GM19467 (cell line): ENCODE data around the gene TCERG1.

Source experiments
- ATAC-seq: cut with Tn5 transposase; IDR thresholded peaks from one replicate; pipeline ENCODE4 v1.9.1; 2021; ENCODE audit warnings: mild to moderate bottlenecking, moderate library complexity; ENCODE audit not compliant: unreplicated experiment

TCERG1 gene

DNA sequence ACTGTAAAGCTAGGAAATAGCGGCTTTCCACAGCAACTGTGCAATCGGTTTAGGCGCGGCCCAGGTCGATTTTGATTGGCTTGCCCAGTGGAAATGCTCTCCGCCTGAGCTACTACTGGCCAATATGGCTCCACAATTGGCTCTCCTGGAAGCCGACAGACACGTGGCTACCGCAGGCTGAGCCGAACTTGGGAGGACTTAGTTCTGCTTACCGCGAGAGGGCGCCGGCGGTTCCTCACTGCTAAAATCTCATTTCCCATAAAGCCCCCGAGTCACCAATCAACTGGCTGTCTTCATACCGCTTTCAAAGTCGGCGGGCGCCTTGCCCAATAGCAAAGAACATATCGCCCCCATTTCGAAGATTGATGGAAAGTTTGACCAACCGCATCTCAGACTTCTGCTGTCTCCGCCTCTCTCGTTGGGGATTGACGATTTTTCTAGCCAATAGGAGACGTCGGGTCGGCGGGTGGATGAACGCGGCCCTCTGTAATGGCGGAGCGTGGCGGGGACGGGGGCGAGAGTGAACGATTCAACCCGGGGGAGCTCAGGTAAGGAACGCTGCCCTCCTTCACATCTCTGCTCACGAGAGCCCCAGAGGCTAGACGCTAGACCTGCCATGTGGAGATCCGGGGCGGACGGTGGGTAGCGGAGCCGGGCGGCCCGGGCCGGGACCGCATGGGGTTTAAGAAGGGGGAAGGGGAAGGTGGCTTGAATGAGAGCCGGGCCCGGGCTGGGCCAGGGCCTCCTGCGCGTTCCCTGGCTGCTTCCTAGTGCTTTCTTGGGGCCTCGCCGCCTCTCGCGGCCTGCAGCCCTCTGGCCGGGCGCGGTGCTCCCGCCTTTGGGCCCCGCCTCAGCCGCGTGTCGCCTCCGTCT is at the start of gene TCERG1:
Gene TCERG1, plus strand, starts transcription at position 473 of the 873 bp plus-strand sequence. Its CDS starts 17 bp downstream, at position 490.
- ATAC-seq = peak; percentile 96

- ATAC-seq = no peak
These were observed 48.3 kb upstream of the TCERG1 start for GRCh38 chr5:146398826-146399225.

- no peak for ATAC-seq
These were observed 47.7 kb upstream of the TCERG1 start for GRCh38 chr5:146399481-146399880.

DNA sequence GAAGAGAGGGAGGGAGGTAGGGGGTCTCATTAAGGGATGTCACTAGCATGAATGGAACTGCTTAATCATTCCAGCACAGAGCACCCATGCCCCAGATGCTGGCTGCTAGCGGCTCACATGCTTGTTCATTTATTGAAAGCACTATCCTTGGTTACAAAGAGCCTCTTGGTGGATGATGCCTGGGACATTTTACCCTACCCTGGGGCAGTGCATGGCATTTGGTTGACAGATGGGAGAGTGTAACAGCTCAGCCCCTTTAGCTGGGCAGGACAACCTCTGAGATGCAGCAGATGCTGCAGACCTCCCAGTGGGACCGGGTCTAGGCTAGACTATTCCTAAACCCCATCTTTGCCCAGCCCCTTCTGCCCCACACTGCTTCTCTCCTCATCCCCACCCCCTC is 46.9 kb upstream of the TCERG1 start:
- ATAC-seq = no peak

DNA sequence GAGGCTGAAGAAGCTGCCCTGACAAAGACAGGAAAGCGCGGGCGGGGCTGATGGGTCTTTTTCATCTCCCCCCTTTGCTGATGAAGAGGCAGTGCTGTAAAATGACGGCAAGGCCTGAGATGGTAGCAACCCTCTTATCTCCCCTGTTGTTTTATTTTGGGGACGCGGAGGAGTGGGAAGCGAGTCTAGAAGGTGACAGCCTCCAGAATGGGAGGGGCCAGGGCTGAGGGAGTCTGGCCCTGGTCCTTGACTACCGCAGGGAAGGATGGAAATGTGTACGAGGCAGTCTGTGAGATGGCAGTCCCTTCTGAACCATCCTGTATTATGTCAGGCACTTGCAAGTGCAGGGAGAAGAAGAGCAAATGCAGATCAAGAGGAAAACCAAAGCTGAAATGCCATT is 46.1 kb upstream of the TCERG1 start:
- ATAC-seq = no peak

DNA sequence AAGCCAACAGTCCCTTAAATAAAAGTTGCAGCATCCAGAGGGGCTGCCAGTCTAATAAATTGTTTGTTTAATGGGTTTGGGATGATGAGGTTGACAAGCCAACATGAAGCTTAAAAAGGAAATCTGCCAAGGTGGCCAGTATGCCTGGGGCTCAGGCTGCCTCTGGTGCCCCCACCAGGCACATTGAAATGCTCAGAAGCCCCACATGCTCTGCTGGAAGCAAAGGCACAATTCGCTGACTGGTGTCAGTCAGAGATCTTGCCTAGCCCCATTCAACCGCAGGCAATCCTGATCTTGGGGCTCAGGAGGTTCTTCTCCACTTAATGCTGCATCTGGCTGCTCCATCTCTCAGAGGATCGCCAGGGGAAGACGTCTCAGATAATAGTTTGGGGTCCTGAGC is 44.2 kb upstream of the TCERG1 start:
- no peak for ATAC-seq

DNA sequence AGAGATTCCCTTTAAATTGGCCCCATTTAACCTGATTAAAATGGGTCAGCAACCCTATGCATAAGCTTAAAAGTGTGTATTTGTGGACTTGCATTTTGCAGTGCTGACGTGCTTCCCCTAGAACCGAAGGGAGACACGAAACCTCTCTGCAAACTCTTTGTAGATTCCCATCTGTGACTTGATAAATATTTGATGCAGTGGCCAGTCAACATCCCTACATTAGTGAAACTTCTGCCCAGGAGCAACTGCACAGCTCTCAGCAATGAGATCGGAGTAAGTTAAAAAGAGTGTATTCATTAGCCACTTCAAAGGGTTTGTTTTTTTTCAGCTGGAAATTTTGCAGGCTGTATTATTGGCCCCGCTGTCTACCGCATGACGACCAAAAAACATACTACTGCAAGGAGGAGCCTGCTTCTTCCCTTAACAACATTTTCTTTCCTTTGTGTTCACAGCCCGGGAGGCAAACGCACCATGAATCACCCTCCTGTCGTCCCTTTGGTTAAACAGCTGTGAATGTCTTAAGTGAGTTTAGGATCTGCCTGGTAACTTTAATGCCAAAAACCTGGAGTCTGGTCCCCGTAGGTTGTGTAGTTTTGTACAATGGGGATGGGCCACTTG is 38.0 kb upstream of the TCERG1 start:
- no peak for ATAC-seq

GRCh38 chr5:146410272-146410671 is 36.9 kb upstream of the TCERG1 start:
- no peak for ATAC-seq

DNA sequence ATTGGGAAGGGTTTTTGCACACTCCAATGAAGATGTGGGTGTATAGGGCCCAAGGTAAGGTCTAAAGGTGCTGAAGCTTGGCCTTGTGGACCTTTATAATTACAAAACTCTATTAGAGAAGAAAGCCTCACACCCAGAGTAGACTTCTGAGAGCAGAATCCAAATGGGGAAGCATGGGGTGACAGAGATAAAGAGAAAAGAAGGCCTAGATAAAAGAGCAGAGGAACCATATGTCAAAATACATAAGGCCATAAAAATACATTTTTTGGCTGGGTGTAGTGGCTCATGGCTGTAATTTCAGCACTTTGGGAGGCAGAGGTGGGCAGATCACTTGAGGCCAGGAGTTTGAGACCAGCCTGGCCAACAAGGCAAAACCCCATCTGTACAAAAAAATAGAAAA is 27.4 kb upstream of the TCERG1 start:
- no peak for ATAC-seq

GRCh38 chr5:146425023-146425422 is 22.1 kb upstream of the TCERG1 start:
- ATAC-seq = no peak

GRCh38 chr5:146426305-146426704 is 20.8 kb upstream of the TCERG1 start:
- ATAC-seq = no peak

GRCh38 chr5:146426853-146427618 is 20.1 kb upstream of the TCERG1 start:
- ATAC-seq = no peak

GRCh38 chr5:146427619-146427997 is 19.5 kb upstream of the TCERG1 start:
- ATAC-seq = no peak

GRCh38 chr5:146428658-146429057 is 18.5 kb upstream of the TCERG1 start:
- ATAC-seq = no peak

DNA sequence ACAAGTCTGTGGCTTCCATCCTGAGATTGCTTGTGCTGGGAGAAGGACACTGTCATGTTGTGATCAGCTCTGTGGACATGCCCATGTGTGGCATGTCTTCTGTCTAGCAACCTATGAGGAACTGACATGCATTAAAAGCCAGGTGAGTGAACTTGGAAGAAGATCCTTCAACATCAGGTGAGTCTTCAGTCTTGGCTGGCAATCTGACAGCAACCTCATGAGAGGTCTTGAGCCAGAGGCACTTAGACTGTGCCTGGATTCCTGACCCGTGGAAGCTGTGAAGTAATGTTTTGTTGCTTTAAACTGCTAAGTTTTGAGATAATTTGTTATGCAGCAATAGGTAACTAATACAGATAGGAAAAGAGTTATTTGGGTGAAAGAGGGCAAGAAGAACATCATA is 6.8 kb upstream of the TCERG1 start:
- no peak for ATAC-seq

DNA sequence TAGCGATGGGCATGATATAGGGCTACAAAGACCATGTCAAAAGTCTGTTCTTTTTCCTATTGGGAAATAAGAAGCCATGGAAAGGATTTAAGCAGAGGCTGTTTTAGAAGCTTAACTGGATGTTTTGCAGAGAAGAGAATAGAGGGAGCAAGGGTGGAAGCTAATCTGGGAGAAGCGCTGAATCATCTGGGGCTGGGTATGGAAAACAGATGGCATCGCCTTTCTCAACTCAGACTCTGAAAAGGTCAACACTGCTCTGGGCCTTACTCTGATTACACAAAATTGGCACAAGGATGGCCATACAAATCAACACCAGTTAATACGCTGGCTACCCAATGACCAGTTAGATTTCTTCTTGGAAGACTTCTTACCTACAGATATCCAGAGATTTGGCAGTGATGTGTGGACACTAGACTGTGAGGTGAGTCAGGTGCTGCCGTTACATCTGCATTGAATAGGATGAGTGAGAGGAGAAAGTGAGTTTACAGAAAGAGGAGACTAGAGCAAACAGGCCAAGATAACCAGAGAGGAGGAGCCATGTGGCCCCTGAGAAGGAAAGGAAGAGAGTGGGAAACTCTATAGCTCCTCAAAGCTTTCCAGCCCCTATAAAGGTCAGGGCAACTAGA is 6.2 kb upstream of the TCERG1 start:
- ATAC-seq = no peak

GRCh38 chr5:146441896-146442295 is 5.2 kb upstream of the TCERG1 start:
- no peak for ATAC-seq

DNA sequence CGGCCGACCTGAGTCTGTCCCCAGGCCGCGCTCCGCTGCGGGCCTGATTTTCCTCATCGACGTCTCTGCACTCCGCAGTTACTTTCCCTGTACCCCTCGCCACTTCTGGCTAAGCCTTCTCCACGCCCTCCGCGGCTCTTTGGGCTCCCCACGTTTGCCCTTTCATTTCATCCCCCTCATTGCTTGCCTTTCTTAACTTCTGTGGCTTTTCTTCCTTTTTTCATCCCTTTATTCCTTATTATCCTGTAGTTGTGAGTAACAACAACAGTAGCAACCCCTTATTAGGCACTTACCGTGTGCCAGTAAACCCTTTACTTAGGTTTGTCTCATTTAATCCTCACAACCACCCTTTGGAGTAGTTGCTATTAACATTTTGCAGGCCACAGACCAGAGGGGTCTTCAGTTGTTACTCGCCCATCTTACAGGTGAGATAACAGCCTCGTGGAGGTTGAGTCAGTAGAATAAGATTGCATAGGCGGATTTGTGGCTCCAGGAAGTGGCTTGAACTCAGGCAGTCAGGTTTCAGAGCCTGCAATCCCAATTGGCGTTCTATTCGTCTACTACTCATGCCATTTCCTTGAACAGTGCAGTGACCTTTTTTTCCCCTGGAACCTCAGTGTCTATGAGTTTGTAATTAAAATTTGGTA is 724 bp downstream of the TCERG1 start:
- ATAC-seq = peak; percentile 22

- ATAC-seq = no peak
These were observed 1.8 kb downstream of the TCERG1 start for GRCh38 chr5:146448783-146449519.

GRCh38 chr5:146450002-146450401 is 2.9 kb downstream of the TCERG1 start:
- no peak for ATAC-seq
